Measurements from ENCODE around the gene ASB18.

Gene ASB18

GRCh38 chr2:236237468-236238190, 26.6 kb downstream of the ASB18 start:
- DNase-seq (ENCODE audit: low read depth) = no peak
- H3K4me3 ChIP-seq (ENCODE audit: low read length) = no peak overlapping the region
- TF ChIP-seq CTCF (conservative IDR thresholded peaks at IDR 0.05; ENCODE audit: low read depth, low read length) = no peak

GRCh38 chr2:236236559-236237452, 27.4 kb downstream of the ASB18 start:
- DNase-seq (ENCODE audit: low read depth) = no peak
- H3K4me3 ChIP-seq (ENCODE audit: low read length) = peak overlapping the region; percentile 18
- TF ChIP-seq CTCF (conservative IDR thresholded peaks at IDR 0.05; ENCODE audit: low read depth, low read length) = peak; percentile 26

GRCh38 chr2:236229186-236229585, 35.0 kb downstream of the ASB18 start:
- no peak for TF ChIP-seq CTCF (conservative IDR thresholded peaks at IDR 0.05; ENCODE audit: low read depth, low read length)
- DNase-seq (ENCODE audit: low read depth) = no peak
- H3K4me3 ChIP-seq (ENCODE audit: low read length) = no peak overlapping the region

- TF ChIP-seq CTCF (conservative IDR thresholded peaks at IDR 0.05; ENCODE audit: low read depth, low read length) = no peak
- no peak overlapping the region for H3K4me3 ChIP-seq (ENCODE audit: low read length)
- no peak for DNase-seq (ENCODE audit: low read depth)
These were observed 40.5 kb downstream of the ASB18 start for GRCh38 chr2:236223675-236224074.

GRCh38 chr2:236221798-236222197, 42.4 kb downstream of the ASB18 start:
- H3K4me3 ChIP-seq (ENCODE audit: low read length) = no peak overlapping the region
- no peak for TF ChIP-seq CTCF (conservative IDR thresholded peaks at IDR 0.05; ENCODE audit: low read depth, low read length)
- no peak for DNase-seq (ENCODE audit: low read depth)

- DNase-seq (ENCODE audit: low read depth) = no peak
- no peak overlapping the region for H3K4me3 ChIP-seq (ENCODE audit: low read length)
- no peak for TF ChIP-seq CTCF (conservative IDR thresholded peaks at IDR 0.05; ENCODE audit: low read depth, low read length)
These were observed 44.8 kb downstream of the ASB18 start for GRCh38 chr2:236219411-236219810.
